Measurements from ENCODE around the gene COG7.

- no peak for TF ChIP-seq BHLHE40 (IDR thresholded peaks at IDR 0.05; ENCODE audit: borderline replicate concordance)
- TF ChIP-seq PKNOX1 (IDR thresholded peaks at IDR 0.05), result no peak
Measured at GRCh38 chr16:23423496-23424049, 29.4 kb downstream of the COG7 start.
